ENCODE measurements around the gene RAD51B. TPM values are rescaled to one million over a fixed set of nuclear protein-coding genes. Genes with fewer than 3 reads are reported as not detected.

RAD51B gene
- total RNA-seq, 1 experiment from 2014 or later = 16.7 TPM

GRCh38 chr14:68667313-68667791 lies 847.8 kb downstream of the RAD51B start:
- H4K8ac ChIP-seq (replicated peaks; ENCODE audit: insufficient read length, low read depth, low read length) = no peak overlapping the region
- H3K79me1 ChIP-seq (ENCODE audit: insufficient read depth, low read depth, low read length, poor library complexity, severe bottlenecking) = no peaks in the 10 kb centered on the region
- H3K27me3 Mint-ChIP-seq (ENCODE audit: low read depth) = peaks cover 3% of the 10 kb centered on the region
- peaks cover 9 to 14% of the 10 kb centered on the region in 2 experiments for H3K4me1 Mint-ChIP-seq
- no peak overlapping the region for H2AFZ ChIP-seq (ENCODE audit: low read length)
- H4K5ac ChIP-seq (ENCODE audit: insufficient read length, low read depth, low read length) = no peak overlapping the region
- H3K56ac ChIP-seq (ENCODE audit: insufficient read length, low read depth, low read length) = no peak overlapping the region
- no peaks in the 10 kb centered on the region for H3K9me3 ChIP-seq (ENCODE audit: control insufficient read depth, low read depth, low read length)
- DNase-seq = no peak
- no peak overlapping the region for H3K14ac ChIP-seq (ENCODE audit: insufficient read depth, low read length)
- H2BK12ac ChIP-seq (ENCODE audit: insufficient read length, low read depth, low read length) = no peak overlapping the region
- H3K27ac Mint-ChIP-seq = no peak overlapping the region; a peak in 1 of 7 replicates
- H3K79me2 ChIP-seq (ENCODE audit: insufficient read depth, low read length) = no peaks in the 10 kb centered on the region
- H2BK20ac ChIP-seq (ENCODE audit: low read depth, low read length, poor library complexity, severe bottlenecking) = no peak overlapping the region
- H3K18ac ChIP-seq (ENCODE audit: insufficient read length, low read depth, low read length) = no peak overlapping the region
- no peak overlapping the region for H3K4me2 ChIP-seq (ENCODE audit: insufficient read depth, insufficient read length, low read length)
- no peaks in the 10 kb centered on the region for H4K20me1 ChIP-seq (ENCODE audit: control insufficient read depth, insufficient read depth, insufficient read length)
- H2BK120ac ChIP-seq (ENCODE audit: low read depth, low read length, poor library complexity, severe bottlenecking) = no peak overlapping the region
- no peak for TF ChIP-seq CTCF (conservative IDR thresholded peaks at IDR 0.05)
- H3K9ac ChIP-seq (ENCODE audit: extremely low read depth, insufficient read length, low read length) = no peak overlapping the region
- no peaks in the 10 kb centered on the region for H3K23me2 ChIP-seq (ENCODE audit: insufficient read length, low read depth, low read length, poor library complexity, severe bottlenecking)
- no peak overlapping the region for H3K4me3 Mint-ChIP-seq
- H4K91ac ChIP-seq (ENCODE audit: insufficient read length, low read depth, low read length) = no peak overlapping the region
- H2AK5ac ChIP-seq (ENCODE audit: insufficient read length, low read length) = no peak overlapping the region
- no peaks in the 10 kb centered on the region for H3K27me3 ChIP-seq (ENCODE audit: insufficient read depth, low read length)
- H3K4ac ChIP-seq (ENCODE audit: low read depth, low read length) = no peak overlapping the region
- H3K4me1 ChIP-seq (ENCODE audit: insufficient read depth, low read length) = no peaks in the 10 kb centered on the region
- H3T11ph ChIP-seq (ENCODE audit: low read length) = no peak overlapping the region
- H3K27ac ChIP-seq (ENCODE audit: insufficient read length, low read depth, low read length) = no peak overlapping the region
- H3K36me3 Mint-ChIP-seq (ENCODE audit: insufficient read depth in 1 of 3, low read depth in 3 of 3) = no peaks in the 10 kb centered on the region
- H3K23ac ChIP-seq (ENCODE audit: insufficient read length, low read depth, low read length) = no peak overlapping the region
- H3K9me3 Mint-ChIP-seq = peaks cover 0 to 4% of the 10 kb centered on the region in 2 experiments; a peak in 1 of 5 replicates
- no peak overlapping the region for H2BK15ac ChIP-seq (ENCODE audit: low read depth, low read length)
- H2BK5ac ChIP-seq (ENCODE audit: insufficient read length, low read length) = no peak overlapping the region
